MM.1S (cell line): ENCODE results near the gene JAK3.
"Not testable (repeated sequence)": the region's sequence is repeated elsewhere in the genome, so short reads cannot be mapped to it uniquely, and the experiment has no call there.

Source experiments
- DNase-seq: peaks from one replicate; pipeline ENCODE4 v3.0.0-alpha.2; 2015
- H2AFZ ChIP-seq: fragments of 300-600 bp; sonication (generic); 2 replicates; pipeline ENCODE4 v1.6.0; 2016; ENCODE audit warnings: antibody characterized with exemption, low read length
- H3F3A ChIP-seq: fragments of 300-600 bp; sonication (generic); 2 replicates; pipeline ENCODE4 v1.6.1; 2016; ENCODE audit warnings: mild to moderate bottlenecking, antibody characterized with exemption, low read length, moderate library complexity, mixed read lengths; ENCODE audit not compliant: insufficient read depth
- H3K27ac ChIP-seq: fragments of 300-600 bp; sonication (generic); 2 replicates; pipeline ENCODE4 v1.5.1; 2016; ENCODE audit warnings: mild to moderate bottlenecking, low read length
- H3K27me3 ChIP-seq: fragments of 300-600 bp; sonication (generic); replicated peaks from 2 replicates; pipeline ENCODE4 v1.6.0; 2016; ENCODE audit warnings: low read length; ENCODE audit not compliant: insufficient read depth
- H3K36me3 ChIP-seq: fragments of 300-600 bp; sonication (generic); replicated peaks from 2 replicates; pipeline ENCODE4 v1.6.1; 2016; ENCODE audit warnings: mild to moderate bottlenecking, low read length, mixed read lengths; ENCODE audit not compliant: insufficient read depth
- H3K4me1 ChIP-seq: fragments of 300-600 bp; sonication (generic); 2 replicates; pipeline ENCODE4 v1.6.1; 2016; ENCODE audit warnings: low read length, mixed read lengths
- H3K4me2 ChIP-seq: fragments of 300-600 bp; sonication (generic); 2 replicates; pipeline ENCODE4 v1.6.0; 2016; ENCODE audit warnings: low read depth, low read length
- H3K4me3 ChIP-seq: fragments of 300-600 bp; sonication (generic); 2 replicates; pipeline ENCODE4 v1.5.1; 2016; ENCODE audit warnings: low read length, mixed read lengths
- H3K79me2 ChIP-seq: fragments of 300-600 bp; sonication (generic); 2 replicates; pipeline ENCODE4 v1.6.1; 2016; ENCODE audit warnings: mixed run types, low read length, mixed read lengths
- H3K9ac ChIP-seq: fragments of 300-600 bp; sonication (generic); 2 replicates; pipeline ENCODE4 v1.6.1; 2016; ENCODE audit warnings: low read length, mixed read lengths
- H3K9me2 ChIP-seq: fragments of 300-600 bp; sonication (generic); replicated peaks from 2 replicates; pipeline ENCODE4 v1.6.1; 2016; ENCODE audit warnings: mild to moderate bottlenecking, low read length, mixed read lengths; ENCODE audit not compliant: insufficient read depth
- H3K9me3 ChIP-seq: fragments of 300-600 bp; sonication (generic); replicated peaks from 2 replicates; pipeline ENCODE4 v1.6.1; 2016; ENCODE audit warnings: mild to moderate bottlenecking, low read length, mixed read lengths; ENCODE audit not compliant: insufficient read depth
- H4K20me1 ChIP-seq: fragments of 300-600 bp; sonication (generic); 2 replicates; pipeline ENCODE4 v1.6.1; 2016; ENCODE audit warnings: mild to moderate bottlenecking, low read length, moderate library complexity, mixed read lengths; ENCODE audit not compliant: insufficient read depth
- CTCF ChIP-seq: fragments of 300-600 bp; sonication (generic); IDR thresholded peaks from 2 replicates; pipeline ENCODE4 v1.5.1; 2016; ENCODE audit warnings: antibody characterized with exemption, low read length, mixed read lengths
- EZH2 ChIP-seq: fragments of 300-600 bp; sonication (generic); optimal IDR thresholded peaks from 2 replicates; pipeline ENCODE3; 2017; ENCODE audit warnings: low read depth, mild to moderate bottlenecking, antibody characterized with exemption, low read length, mixed read lengths
- EZH2phosphoT487 ChIP-seq: fragments of 300-600 bp; sonication (generic); IDR thresholded peaks from 2 replicates; pipeline ENCODE4 v1.6.1; 2018; ENCODE audit warnings: antibody characterized with exemption, low read length

JAK3 gene

GRCh38 chr19:17788632-17789031 is 59.1 kb downstream of the JAK3 start:
- H2AFZ ChIP-seq, result no peak overlapping the region
- H3K4me2 ChIP-seq, result no peak overlapping the region
- no peak for DNase-seq
- no peaks in the 10 kb centered on the region for H3F3A ChIP-seq
- H3K27me3 ChIP-seq, result peaks cover 19% of the 10 kb centered on the region
- H3K36me3 ChIP-seq, result no peaks in the 10 kb centered on the region
- no peak overlapping the region for H3K9ac ChIP-seq
- TF ChIP-seq CTCF (no peak), EZH2 (no peak), EZH2phosphoT487 (no peak)
- H3K9me2 ChIP-seq, result no peaks in the 10 kb centered on the region
- no peaks in the 10 kb centered on the region for H4K20me1 ChIP-seq
- no peaks in the 10 kb centered on the region for H3K9me3 ChIP-seq
- no peak overlapping the region for H3K4me3 ChIP-seq
- H3K4me1 ChIP-seq, result no peaks in the 10 kb centered on the region
- no peaks in the 10 kb centered on the region for H3K79me2 ChIP-seq
- H3K27ac ChIP-seq, result no peak overlapping the region

GRCh38 chr19:17787274-17787913 is 60.4 kb downstream of the JAK3 start:
- Histone ChIP-seq H3K9me3 (no peaks in the 10 kb centered on the region), H4K20me1 (no peaks in the 10 kb centered on the region), H2AFZ (no peak overlapping the region), H3K4me1 (no peaks in the 10 kb centered on the region), H3K4me3 (no peak overlapping the region), H3K27me3 (peaks cover 10% of the 10 kb centered on the region), H3K4me2 (no peak overlapping the region), H3F3A (no peaks in the 10 kb centered on the region), H3K27ac (no peak overlapping the region), H3K9me2 (no peaks in the 10 kb centered on the region), H3K79me2 (no peaks in the 10 kb centered on the region), H3K36me3 (no peaks in the 10 kb centered on the region), H3K9ac (no peak overlapping the region)
- DNase-seq, result no peak
- TF ChIP-seq CTCF (no peak), EZH2phosphoT487 (no peak), EZH2 (no peak)

GRCh38 chr19:17784201-17785008 is 63.4 kb downstream of the JAK3 start:
- Histone ChIP-seq H3K27ac (no peak overlapping the region), H3K4me1 (no peaks in the 10 kb centered on the region), H3F3A (no peaks in the 10 kb centered on the region), H3K4me3 (no peak overlapping the region), H3K79me2 (no peaks in the 10 kb centered on the region), H3K4me2 (no peak overlapping the region), H3K27me3 (peaks cover 4% of the 10 kb centered on the region; the same call in 1 of the 2 replicates), H3K36me3 (no peaks in the 10 kb centered on the region), H3K9ac (no peak overlapping the region), H3K9me2 (no peaks in the 10 kb centered on the region), H3K9me3 (no peaks in the 10 kb centered on the region), H2AFZ (no peak overlapping the region), H4K20me1 (no peaks in the 10 kb centered on the region)
- DNase-seq, result peak; percentile 42
- TF ChIP-seq EZH2phosphoT487 (no peak), EZH2 (no peak), CTCF (peak; percentile 83)

GRCh38 chr19:17783721-17784120 is 64.1 kb downstream of the JAK3 start:
- not testable (repeated sequence) for H3K27ac ChIP-seq, H3K9me3 ChIP-seq, H3K4me3 ChIP-seq, H3K27me3 ChIP-seq, H3K4me2 ChIP-seq, H3K79me2 ChIP-seq, H2AFZ ChIP-seq, H3F3A ChIP-seq, DNase-seq, H3K9me2 ChIP-seq, H3K9ac ChIP-seq, H3K36me3 ChIP-seq, H3K4me1 ChIP-seq, H4K20me1 ChIP-seq
